Tibial nerve (tissue), 3 donors: ENCODE measurements around the gene TMC6.
"Not testable (repeated sequence)": the region's sequence is repeated elsewhere in the genome, so short reads cannot be mapped to it uniquely, and the experiment has no call there.

Source experiments
- POLR2A ChIP-seq, 2 donors: fragments of 450-650 bp; IDR thresholded peaks; one replicate each; pipeline ENCODE4 v1.6.1; 2017; ENCODE audit warnings: antibody characterized with exemption in 2 of 2, mild to moderate bottlenecking in 2 of 2, moderate library complexity in 2 of 2
- TF ChIP-seq, protein P1 (sequence below), 5 experiments: fragments of 200-600 bp in 3 of 5; fragments of 450-650 bp in 2 of 5; sonication (generic) in 3 of 5; IDR thresholded peaks; one replicate each; pipeline ENCODE4 v1.5.1; 2016 to 2019; ENCODE audit warnings: antibody characterized with exemption in 5 of 5, mild to moderate bottlenecking in 3 of 5, moderate library complexity in 2 of 5

DNA sequence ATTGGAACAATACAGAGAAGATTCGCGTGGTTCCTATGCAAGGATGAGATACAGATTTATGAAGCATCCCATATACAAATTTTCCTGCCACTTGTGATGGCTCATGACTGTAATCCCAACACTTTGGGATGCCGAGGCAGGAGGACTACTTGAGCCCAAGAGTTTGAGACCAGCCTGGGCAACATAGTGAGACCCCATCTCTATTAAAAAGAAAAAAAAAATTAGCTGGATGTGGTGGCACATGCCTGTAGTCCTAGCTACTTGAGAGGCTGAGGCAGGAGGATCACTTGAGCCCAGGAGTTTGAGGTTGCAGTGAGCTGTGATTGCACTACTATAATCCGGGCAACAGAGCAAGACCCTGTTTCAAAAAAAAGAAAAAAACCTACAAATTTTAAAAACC is 61.6 kb downstream of the TMC6 start:
- not testable (repeated sequence) for TF ChIP-seq POLR2A (IDR thresholded peaks at IDR 0.05)
- TF ChIP-seq, protein P1, sequence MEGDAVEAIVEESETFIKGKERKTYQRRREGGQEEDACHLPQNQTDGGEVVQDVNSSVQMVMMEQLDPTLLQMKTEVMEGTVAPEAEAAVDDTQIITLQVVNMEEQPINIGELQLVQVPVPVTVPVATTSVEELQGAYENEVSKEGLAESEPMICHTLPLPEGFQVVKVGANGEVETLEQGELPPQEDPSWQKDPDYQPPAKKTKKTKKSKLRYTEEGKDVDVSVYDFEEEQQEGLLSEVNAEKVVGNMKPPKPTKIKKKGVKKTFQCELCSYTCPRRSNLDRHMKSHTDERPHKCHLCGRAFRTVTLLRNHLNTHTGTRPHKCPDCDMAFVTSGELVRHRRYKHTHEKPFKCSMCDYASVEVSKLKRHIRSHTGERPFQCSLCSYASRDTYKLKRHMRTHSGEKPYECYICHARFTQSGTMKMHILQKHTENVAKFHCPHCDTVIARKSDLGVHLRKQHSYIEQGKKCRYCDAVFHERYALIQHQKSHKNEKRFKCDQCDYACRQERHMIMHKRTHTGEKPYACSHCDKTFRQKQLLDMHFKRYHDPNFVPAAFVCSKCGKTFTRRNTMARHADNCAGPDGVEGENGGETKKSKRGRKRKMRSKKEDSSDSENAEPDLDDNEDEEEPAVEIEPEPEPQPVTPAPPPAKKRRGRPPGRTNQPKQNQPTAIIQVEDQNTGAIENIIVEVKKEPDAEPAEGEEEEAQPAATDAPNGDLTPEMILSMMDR (IDR thresholded peaks at IDR 0.05) = not testable (repeated sequence)
